HCT116 (cell line): Measurements from ENCODE around the gene ANXA4. TPM values are rescaled to one million over a fixed set of nuclear protein-coding genes. Genes with fewer than 3 reads are reported as not detected.

Experiments
- ATAC-seq: fragments of 200-7000 bp; cut with Tn5 transposase; 2 replicates; pipeline ENCODE4 v1.9.1; 2020; ENCODE audit warnings: mild to moderate bottlenecking, moderate library complexity
- BruUV-seq: library from RNA; stranded (reverse); fragments of 400-500 nt; replicated peaks from 2 replicates; lab custom pipeline; 2021; lab: Mats Ljungman, UMichigan
- CTCF ChIA-PET: fragments of 300-600 bp; sonication (Branson Sonifier 250); formaldehyde crosslinking; loops from one replicate; lab custom pipeline; 2021; ENCODE audit warnings: antibody characterized with exemption; lab: Charles Lee
- POLR2A ChIA-PET: fragments of 300-600, 350-600 bp; sonication (Branson Sonifier 250); formaldehyde crosslinking; loops from one replicate; lab custom pipeline; 2021; ENCODE audit warnings: antibody characterized with exemption; lab: Charles Lee
- RAD21 ChIA-PET, 2 experiments: fragments of 300-600 bp; sonication (Branson Sonifier 250); formaldehyde crosslinking; loops; one replicate each; lab custom pipeline; 2023; ENCODE audit warnings: low total read pairs in 2 of 2; ENCODE audit not compliant: uncharacterized antibody in 2 of 2, unreplicated experiment in 2 of 2, low non-redundant PET in 1 of 2; lab: Charles Lee
- DNase-seq: peaks from one replicate; pipeline ENCODE4 v3.0.0-alpha.2; 2010; ENCODE audit warnings: low read depth, low spot score
- H2AFZ ChIP-seq: fragments of 200-600 bp; shearing (Covaris generic), sonication (generic); 2 replicates; pipeline ENCODE4 v1.6.1; 2017; ENCODE audit warnings: low read depth, mixed run types, mixed read lengths, antibody characterized with exemption, low read length; ENCODE audit not compliant: poor library complexity, severe bottlenecking
- H3K27ac ChIP-seq: 2 replicates; pipeline ENCODE4 v1.5.1; 2012; ENCODE audit warnings: low read depth, low read length
- H3K27me3 ChIP-seq: fragments of 200-600 bp; sonication (generic); 2 replicates; pipeline ENCODE4 v1.6.1; 2016; ENCODE audit warnings: mixed run types, low read length, mixed read lengths; ENCODE audit not compliant: insufficient read depth
- H3K36me3 ChIP-seq, 2 experiments: fragments of 200-500 bp in 1 of 2; fragments of 200-600 bp in 1 of 2; sonication (Bioruptor generic) in 1 of 2; sonication (generic) in 1 of 2; 2 replicates each; pipeline versions ENCODE4 v1.5.1 to v1.6.1; 2014 to 2016; ENCODE audit warnings: low read length in 2 of 2, inconsistent platforms in 1 of 2, mixed read lengths in 1 of 2, mixed run types in 1 of 2; ENCODE audit not compliant: insufficient read depth in 2 of 2, control insufficient read depth in 1 of 2
- H3K4me1 ChIP-seq, 2 experiments: fragments of 200-600 bp in 1 of 2; sonication (generic) in 1 of 2; 2 replicates each; pipeline versions ENCODE4 v1.5.1 to v1.6.1; 2012 to 2017; ENCODE audit warnings: low read length in 2 of 2, inconsistent platforms in 1 of 2, mild to moderate bottlenecking in 1 of 2, mixed read lengths in 1 of 2, mixed run types in 1 of 2, moderate library complexity in 1 of 2; ENCODE audit not compliant: insufficient read depth in 2 of 2, control insufficient read depth in 1 of 2
- H3K4me2 ChIP-seq: fragments of 200-600 bp; sonication (generic); 2 replicates; pipeline ENCODE4 v1.6.1; 2017; ENCODE audit warnings: mixed run types, low read length, mixed read lengths
- H3K4me3 ChIP-seq, 2 experiments: fragments of 200-600 bp in 1 of 2; sonication (generic) in 1 of 2; replicated peaks in 1 of 2; 2 replicates each; pipeline ENCODE4 v1.5.1; 2011 to 2016; ENCODE audit warnings: low read length in 2 of 2, control low read depth in 1 of 2, low read depth in 1 of 2, mild to moderate bottlenecking in 1 of 2, mixed read lengths in 1 of 2, mixed run types in 1 of 2
- H3K79me2 ChIP-seq: fragments of 200-600 bp; sonication (generic); 2 replicates; pipeline ENCODE4 v1.6.1; 2017; ENCODE audit warnings: mild to moderate bottlenecking, mixed run types, low read length, moderate library complexity, mixed read lengths; ENCODE audit not compliant: insufficient read depth
- H3K9ac ChIP-seq: fragments of 200-600 bp; sonication (generic); 2 replicates; pipeline ENCODE4 v1.6.1; 2016; ENCODE audit warnings: low read length, mixed read lengths
- H3K9me2 ChIP-seq: fragments of 200-600 bp; sonication (generic), shearing (Covaris generic); 2 replicates; pipeline ENCODE4 v1.6.1; 2017; ENCODE audit warnings: mixed run types, mild to moderate bottlenecking, moderate library complexity; ENCODE audit not compliant: insufficient read depth
- H3K9me3 ChIP-seq, 2 experiments: fragments of 200-500 bp in 1 of 2; fragments of 200-600 bp in 1 of 2; sonication (Bioruptor generic) in 1 of 2; sonication (generic) in 1 of 2; 2 replicates each; pipeline ENCODE4 v1.6.1; 2014 to 2017; ENCODE audit warnings: low read length in 2 of 2, mixed read lengths in 2 of 2, inconsistent platforms in 1 of 2, low read depth in 1 of 2, mild to moderate bottlenecking in 1 of 2, mixed run types in 1 of 2, moderate library complexity in 1 of 2; ENCODE audit not compliant: control insufficient read depth in 1 of 2, insufficient read depth in 1 of 2
- H4K20me1 ChIP-seq: fragments of 200-600 bp; sonication (generic), shearing (Covaris generic); 2 replicates; pipeline ENCODE4 v1.6.1; 2017; ENCODE audit warnings: mixed run types, mild to moderate bottlenecking, moderate library complexity; ENCODE audit not compliant: insufficient read depth
- CEBPB ChIP-seq: IDR thresholded peaks from 2 replicates; pipeline ENCODE4 v1.6.1; 2012; ENCODE audit warnings: low read depth
- CTCF ChIP-seq, 3 experiments: fragments of 200-600 bp in 1 of 3; sonication (generic) in 1 of 3; IDR thresholded peaks in 2 of 3; conservative IDR thresholded peaks in 1 of 3; 2 replicates each; pipeline ENCODE4 v1.5.1; 2012 to 2017; ENCODE audit warnings: low read depth in 2 of 3, low read length in 2 of 3, antibody characterized with exemption in 1 of 3, borderline replicate concordance in 1 of 3, control low read depth in 1 of 3, mild to moderate bottlenecking in 1 of 3, mixed read lengths in 1 of 3, mixed run types in 1 of 3, moderate library complexity in 1 of 3; ENCODE audit not compliant: insufficient read depth in 1 of 3
- EGR1 ChIP-seq: IDR thresholded peaks from 2 replicates; pipeline ENCODE4 v1.6.1; 2012; ENCODE audit warnings: low read depth
- ELF1 ChIP-seq: IDR thresholded peaks from 2 replicates; pipeline ENCODE4 v1.6.1; 2012; ENCODE audit warnings: low read depth, borderline replicate concordance
- EZH2phosphoT487 ChIP-seq: fragments of 200-600 bp; IDR thresholded peaks from 2 replicates; pipeline ENCODE4 v1.6.1; 2018; ENCODE audit warnings: antibody characterized with exemption, borderline replicate concordance
- FOSL1 ChIP-seq: IDR thresholded peaks from 2 replicates; pipeline ENCODE4 v1.6.1; 2012; ENCODE audit warnings: low read depth
- JUND ChIP-seq: IDR thresholded peaks from 2 replicates; pipeline ENCODE4 v1.6.1; 2012
- POLR2AphosphoS5 ChIP-seq: IDR thresholded peaks from 2 replicates; pipeline ENCODE4 v1.6.1; 2011; ENCODE audit warnings: mild to moderate bottlenecking, low read depth, low read length, moderate library complexity
- SIN3A ChIP-seq: IDR thresholded peaks from 2 replicates; pipeline ENCODE4 v1.6.1; 2012; ENCODE audit warnings: low read depth
- SRF ChIP-seq: IDR thresholded peaks from 2 replicates; pipeline ENCODE4 v1.6.1; 2012; ENCODE audit warnings: low read depth
- TCF7L2 ChIP-seq: IDR thresholded peaks from 2 replicates; pipeline ENCODE4 v1.7.0; 2011; ENCODE audit warnings: borderline replicate concordance, inconsistent platforms; ENCODE audit not compliant: insufficient read depth, insufficient read length; ENCODE audit errors: extremely low read depth
- YY1 ChIP-seq: IDR thresholded peaks from 2 replicates; pipeline ENCODE4 v1.6.1; 2011; ENCODE audit warnings: low read length, low read depth, moderate library complexity, mild to moderate bottlenecking; ENCODE audit not compliant: insufficient replicate concordance; ENCODE audit errors: extremely low read depth
- ZFX ChIP-seq: fragments of 450-650 bp; IDR thresholded peaks from 2 replicates; pipeline ENCODE4 v1.6.1; 2017
- ZNF274 ChIP-seq: fragments of 200-500 bp; sonication (Bioruptor generic); IDR thresholded peaks from 2 replicates; pipeline ENCODE4 v1.6.1; 2014; ENCODE audit warnings: mild to moderate bottlenecking, low read depth, low read length, inconsistent platforms
- intact Hi-C: fragments of 100-400 bp; cut with micrococcal nuclease; formaldehyde crosslinking; loops from 2 replicates; pipeline ENCODE4 v1.10.0; 2022
- total RNA-seq: library from RNA; stranded (reverse); gene quantifications from one replicate; pipeline ENCODE4 v1.2.1, GENCODE V29; 2021; ENCODE audit not compliant: unreplicated experiment
- TF ChIP-seq, protein P1 (sequence below): IDR thresholded peaks from 2 replicates; pipeline ENCODE4 v1.6.1; 2011; ENCODE audit warnings: mild to moderate bottlenecking, low read length, moderate library complexity; ENCODE audit not compliant: insufficient replicate concordance; ENCODE audit errors: extremely low read depth
- TF ChIP-seq, protein P2 (sequence below): IDR thresholded peaks from 2 replicates; pipeline ENCODE4 v1.6.1; 2012
- TF ChIP-seq, protein P3 (sequence below): IDR thresholded peaks from 2 replicates; pipeline ENCODE4 v1.6.1; 2012; ENCODE audit warnings: low read depth

The ANXA4 gene
- total RNA-seq, 1 experiment from 2014 or later, result 64.6 TPM

DNA sequence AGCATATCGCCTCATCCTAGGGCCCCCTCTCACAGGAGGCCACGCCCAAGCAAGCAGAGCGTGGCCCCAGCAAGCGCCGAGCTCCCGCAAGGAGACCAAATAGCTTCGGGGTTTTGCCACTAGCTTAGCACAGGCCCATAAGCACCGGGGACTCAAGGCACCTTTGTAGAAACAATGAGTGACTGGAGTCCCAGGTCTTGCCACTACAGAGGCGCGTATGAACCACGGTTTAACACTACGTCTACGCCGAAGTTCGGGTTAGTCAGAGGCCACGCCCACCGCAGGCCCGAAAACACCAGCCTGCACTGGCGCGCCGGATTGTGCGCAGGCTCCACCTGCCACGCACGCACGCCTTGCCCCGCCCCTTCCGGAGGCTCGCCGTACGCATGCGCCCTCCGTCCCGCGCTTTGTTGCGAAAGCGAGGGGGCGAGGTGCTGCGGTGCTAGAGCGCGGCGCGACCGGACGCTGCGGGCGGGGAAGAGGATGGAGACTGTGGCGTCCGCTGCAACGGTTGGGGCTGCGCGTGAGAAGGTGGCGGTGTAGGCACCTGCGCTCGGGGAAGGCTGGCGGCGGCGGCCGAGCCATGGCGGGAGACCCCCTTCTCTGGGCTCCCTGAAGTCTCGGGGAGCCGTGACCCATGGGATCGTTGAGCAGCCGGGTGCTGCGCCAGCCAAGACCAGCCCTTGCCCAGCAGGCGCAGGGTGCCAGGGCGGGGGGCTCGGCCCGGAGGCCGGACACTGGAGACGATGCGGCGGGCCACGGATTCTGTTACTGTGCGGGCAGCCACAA lies 87.5 kb downstream of the ANXA4 start, which contains the start of gene GMCL1:
Gene GMCL1 (plus strand): TSS at position 405 of the 789 bp plus-strand sequence. CDS start 233 bp downstream, at position 638.
- peak within 1 kb of the TSS; percentile 42 for H2AFZ ChIP-seq
- DNase-seq (peak; percentile 87), ATAC-seq (peak; percentile 97)
- ChIA-PET POLR2A (interaction anchor here (1.3 kb wide), 1 partner anchor 105 kb away, joined by 5 read pairs; no protein-coding TSS in a partner anchor), RAD21 (interaction anchor here (1.4 kb wide), 2 partner anchors 105 kb away, joined by 4 to 5 read pairs; no protein-coding TSS in a partner anchor), CTCF (interaction anchor here (1.0 to 3.5 kb wide), 3 partner anchors 12 to 105 kb away, joined by 4 to 19 read pairs (median 11); no protein-coding TSS in a partner anchor)
- H3K4me1 ChIP-seq, result peaks cover 10 to 16% of the 10 kb centered on the region in 2 experiments; a peak in 3 of 4 replicates
- TSS peak; percentile 51 for BruUV-seq
- H3K9me2 ChIP-seq, result no peaks in the 10 kb centered on the region
- H3K4me2 ChIP-seq, result peak within 1 kb of the TSS; percentile 78
- H3K27me3 ChIP-seq, result no peaks in the 10 kb centered on the region
- H3K9ac ChIP-seq, result peak within 1 kb of the TSS; percentile 64
- H3K4me3 ChIP-seq, result peak within 1 kb of the TSS; percentile 80 to 86
- no peaks in the 10 kb centered on the region for H3K9me3 ChIP-seq
- H3K36me3 ChIP-seq, result peaks cover 0 to 3% of the 10 kb centered on the region in 2 experiments; a peak in 1 of 4 replicates
- intact Hi-C loops, result no loop called here
- H3K79me2 ChIP-seq, result peaks cover 40% of the 10 kb centered on the region
- peak within 1 kb of the TSS; percentile 73 for H3K27ac ChIP-seq
- H4K20me1 ChIP-seq, result no peaks in the 10 kb centered on the region
- TF ChIP-seq SRF, result no peak
- TF ChIP-seq SIN3A, result peak; percentile 96
- TF ChIP-seq CEBPB, result peak; percentile 99
- peak; percentile 83 for TF ChIP-seq EGR1
- TF ChIP-seq, protein P1, sequence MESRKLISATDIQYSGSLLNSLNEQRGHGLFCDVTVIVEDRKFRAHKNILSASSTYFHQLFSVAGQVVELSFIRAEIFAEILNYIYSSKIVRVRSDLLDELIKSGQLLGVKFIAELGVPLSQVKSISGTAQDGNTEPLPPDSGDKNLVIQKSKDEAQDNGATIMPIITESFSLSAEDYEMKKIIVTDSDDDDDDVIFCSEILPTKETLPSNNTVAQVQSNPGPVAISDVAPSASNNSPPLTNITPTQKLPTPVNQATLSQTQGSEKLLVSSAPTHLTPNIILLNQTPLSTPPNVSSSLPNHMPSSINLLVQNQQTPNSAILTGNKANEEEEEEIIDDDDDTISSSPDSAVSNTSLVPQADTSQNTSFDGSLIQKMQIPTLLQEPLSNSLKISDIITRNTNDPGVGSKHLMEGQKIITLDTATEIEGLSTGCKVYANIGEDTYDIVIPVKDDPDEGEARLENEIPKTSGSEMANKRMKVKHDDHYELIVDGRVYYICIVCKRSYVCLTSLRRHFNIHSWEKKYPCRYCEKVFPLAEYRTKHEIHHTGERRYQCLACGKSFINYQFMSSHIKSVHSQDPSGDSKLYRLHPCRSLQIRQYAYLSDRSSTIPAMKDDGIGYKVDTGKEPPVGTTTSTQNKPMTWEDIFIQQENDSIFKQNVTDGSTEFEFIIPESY, result no peak
- no peak for TF ChIP-seq CTCF (IDR thresholded peaks at IDR 0.05 in 2 of 3, conservative IDR thresholded peaks at IDR 0.05 in 1 of 3; ENCODE audit: borderline replicate concordance in 1 of 3, insufficient read depth in 1 of 3, low read depth in 2 of 3, low read length in 2 of 3)
- no peak for TF ChIP-seq ZNF274
- TF ChIP-seq, protein P2, sequence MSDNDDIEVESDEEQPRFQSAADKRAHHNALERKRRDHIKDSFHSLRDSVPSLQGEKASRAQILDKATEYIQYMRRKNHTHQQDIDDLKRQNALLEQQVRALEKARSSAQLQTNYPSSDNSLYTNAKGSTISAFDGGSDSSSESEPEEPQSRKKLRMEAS, result peak; percentile 97
- no peak for TF ChIP-seq EZH2phosphoT487
- peak; percentile 55 for TF ChIP-seq ZFX
- TF ChIP-seq TCF7L2, result peak; percentile 11
- TF ChIP-seq POLR2AphosphoS5, result peak; percentile 88
- TF ChIP-seq, protein P3, sequence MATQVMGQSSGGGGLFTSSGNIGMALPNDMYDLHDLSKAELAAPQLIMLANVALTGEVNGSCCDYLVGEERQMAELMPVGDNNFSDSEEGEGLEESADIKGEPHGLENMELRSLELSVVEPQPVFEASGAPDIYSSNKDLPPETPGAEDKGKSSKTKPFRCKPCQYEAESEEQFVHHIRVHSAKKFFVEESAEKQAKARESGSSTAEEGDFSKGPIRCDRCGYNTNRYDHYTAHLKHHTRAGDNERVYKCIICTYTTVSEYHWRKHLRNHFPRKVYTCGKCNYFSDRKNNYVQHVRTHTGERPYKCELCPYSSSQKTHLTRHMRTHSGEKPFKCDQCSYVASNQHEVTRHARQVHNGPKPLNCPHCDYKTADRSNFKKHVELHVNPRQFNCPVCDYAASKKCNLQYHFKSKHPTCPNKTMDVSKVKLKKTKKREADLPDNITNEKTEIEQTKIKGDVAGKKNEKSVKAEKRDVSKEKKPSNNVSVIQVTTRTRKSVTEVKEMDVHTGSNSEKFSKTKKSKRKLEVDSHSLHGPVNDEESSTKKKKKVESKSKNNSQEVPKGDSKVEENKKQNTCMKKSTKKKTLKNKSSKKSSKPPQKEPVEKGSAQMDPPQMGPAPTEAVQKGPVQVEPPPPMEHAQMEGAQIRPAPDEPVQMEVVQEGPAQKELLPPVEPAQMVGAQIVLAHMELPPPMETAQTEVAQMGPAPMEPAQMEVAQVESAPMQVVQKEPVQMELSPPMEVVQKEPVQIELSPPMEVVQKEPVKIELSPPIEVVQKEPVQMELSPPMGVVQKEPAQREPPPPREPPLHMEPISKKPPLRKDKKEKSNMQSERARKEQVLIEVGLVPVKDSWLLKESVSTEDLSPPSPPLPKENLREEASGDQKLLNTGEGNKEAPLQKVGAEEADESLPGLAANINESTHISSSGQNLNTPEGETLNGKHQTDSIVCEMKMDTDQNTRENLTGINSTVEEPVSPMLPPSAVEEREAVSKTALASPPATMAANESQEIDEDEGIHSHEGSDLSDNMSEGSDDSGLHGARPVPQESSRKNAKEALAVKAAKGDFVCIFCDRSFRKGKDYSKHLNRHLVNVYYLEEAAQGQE, result no peak
- TF ChIP-seq ELF1, result no peak
- TF ChIP-seq JUND, result no peak
- TF ChIP-seq FOSL1, result no peak
- TF ChIP-seq YY1, result no peak
